GM04504 (cell line): ENCODE data around the gene YOD1.

Source experiments
- DNase-seq: peaks from one replicate; pipeline ENCODE4 v3.0.0-alpha.2; 2012; ENCODE audit warnings: low read depth

YOD1 gene

GRCh38 chr1:207006914-207007313 lies 44.1 kb downstream of the YOD1 start:
- no peak for DNase-seq

- DNase-seq = no peak
These were observed 44.9 kb downstream of the YOD1 start for GRCh38 chr1:207006083-207006482.

- peak; percentile 57 for DNase-seq
These were observed 45.8 kb downstream of the YOD1 start for GRCh38 chr1:207004931-207005830.

GRCh38 chr1:207003210-207003609 lies 47.8 kb downstream of the YOD1 start:
- no peak for DNase-seq

- no peak for DNase-seq
These were observed 48.3 kb downstream of the YOD1 start for GRCh38 chr1:207002724-207003146.

- DNase-seq = no peak
These were observed 49.3 kb downstream of the YOD1 start for GRCh38 chr1:207001492-207002245.

- no peak for DNase-seq
These were observed 50.2 kb downstream of the YOD1 start for GRCh38 chr1:207000651-207001291.

GRCh38 chr1:206998816-206999215 lies 52.2 kb downstream of the YOD1 start:
- no peak for DNase-seq
